ENCODE data around the gene BAAT. TPM values are rescaled to one million over a fixed set of nuclear protein-coding genes. Genes with fewer than 3 reads are reported as not detected.

Gene BAAT
- total RNA-seq, 1 donor from 2014 or later: not detected

DNA sequence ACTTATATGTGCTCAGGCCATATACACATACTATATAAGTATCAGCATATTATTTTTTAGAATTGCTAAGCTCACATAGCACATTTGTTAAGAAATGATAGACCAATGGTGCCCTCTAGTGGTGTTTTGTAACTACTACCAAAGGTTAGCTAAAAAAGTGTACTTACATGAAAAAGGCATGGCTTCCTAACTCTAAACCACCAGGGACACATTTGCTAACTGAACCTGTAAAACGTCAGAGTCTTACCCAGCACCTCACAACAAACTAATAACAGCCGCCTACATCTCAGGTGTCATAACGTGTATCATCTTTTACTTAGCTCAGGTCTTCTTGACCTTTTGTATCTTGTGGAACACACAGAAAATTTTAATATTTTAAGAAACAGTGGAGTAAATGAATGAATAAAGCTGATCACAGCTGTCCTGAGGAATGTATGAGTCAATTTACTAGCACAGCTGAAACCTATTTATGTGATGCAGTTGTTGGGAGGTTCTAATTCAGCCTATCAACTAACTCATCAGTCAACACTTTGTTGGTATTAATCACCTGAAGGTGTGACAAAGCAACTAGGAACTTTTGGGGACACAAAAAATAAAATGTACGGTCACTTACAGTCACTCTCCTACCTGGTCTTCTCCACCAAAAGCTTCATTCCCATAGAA, 72.9 kb downstream of the BAAT start:
- Mint-ChIP-seq H3K4me3 (no peak overlapping the region), H3K4me1 (no peaks in the 10 kb centered on the region), H3K36me3 (ENCODE audit: low read depth) (no peaks in the 10 kb centered on the region), H3K9me3 (no peaks in the 10 kb centered on the region), H3K27ac (no peak overlapping the region), H3K27me3 (peaks cover 6% of the 10 kb centered on the region)
- DNase-seq: no peak
- POLR2A ChIA-PET: no interaction called here
- CTCF ChIA-PET: interaction anchor here (0.9 to 2.4 kb wide), 8 partner anchors 9 to 710 kb away, joined by 3 to 30 read pairs (median 4); no protein-coding TSS in a partner anchor
- TF ChIP-seq, protein P1, sequence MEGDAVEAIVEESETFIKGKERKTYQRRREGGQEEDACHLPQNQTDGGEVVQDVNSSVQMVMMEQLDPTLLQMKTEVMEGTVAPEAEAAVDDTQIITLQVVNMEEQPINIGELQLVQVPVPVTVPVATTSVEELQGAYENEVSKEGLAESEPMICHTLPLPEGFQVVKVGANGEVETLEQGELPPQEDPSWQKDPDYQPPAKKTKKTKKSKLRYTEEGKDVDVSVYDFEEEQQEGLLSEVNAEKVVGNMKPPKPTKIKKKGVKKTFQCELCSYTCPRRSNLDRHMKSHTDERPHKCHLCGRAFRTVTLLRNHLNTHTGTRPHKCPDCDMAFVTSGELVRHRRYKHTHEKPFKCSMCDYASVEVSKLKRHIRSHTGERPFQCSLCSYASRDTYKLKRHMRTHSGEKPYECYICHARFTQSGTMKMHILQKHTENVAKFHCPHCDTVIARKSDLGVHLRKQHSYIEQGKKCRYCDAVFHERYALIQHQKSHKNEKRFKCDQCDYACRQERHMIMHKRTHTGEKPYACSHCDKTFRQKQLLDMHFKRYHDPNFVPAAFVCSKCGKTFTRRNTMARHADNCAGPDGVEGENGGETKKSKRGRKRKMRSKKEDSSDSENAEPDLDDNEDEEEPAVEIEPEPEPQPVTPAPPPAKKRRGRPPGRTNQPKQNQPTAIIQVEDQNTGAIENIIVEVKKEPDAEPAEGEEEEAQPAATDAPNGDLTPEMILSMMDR (IDR thresholded peaks at IDR 0.05): peak; percentile 56
- ATAC-seq (ENCODE audit: low read depth): peak; percentile 45
- intact Hi-C loops (cut with micrococcal nuclease): loop anchor here (1.0 to 10.0 kb wide), 5 partner anchors 190 to 1387 kb away; no protein-coding TSS in a partner anchor

DNA sequence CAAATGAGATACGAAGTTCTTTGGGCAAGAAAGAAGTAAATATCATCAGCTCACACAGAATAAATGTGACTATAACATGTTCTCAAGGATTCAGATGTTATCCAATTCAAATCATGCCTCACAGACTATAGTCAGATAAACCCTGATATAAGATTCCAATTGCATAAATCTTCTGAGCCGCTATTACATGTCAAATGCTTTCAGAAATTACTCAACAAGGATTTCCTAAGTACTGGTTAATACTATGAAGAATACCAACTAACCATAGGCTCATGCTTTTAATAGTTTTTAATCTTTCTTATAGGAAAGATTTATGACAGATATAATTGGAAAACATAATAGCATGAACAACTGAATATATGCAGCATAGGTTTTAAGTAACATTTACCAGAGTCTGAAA, 73.6 kb downstream of the BAAT start:
- H3K27ac Mint-ChIP-seq: no peak overlapping the region
- H3K27me3 Mint-ChIP-seq: no peaks in the 10 kb centered on the region
- TF ChIP-seq, protein P1 (IDR thresholded peaks at IDR 0.05): no peak
- H3K36me3 Mint-ChIP-seq (ENCODE audit: low read depth): no peaks in the 10 kb centered on the region
- no peaks in the 10 kb centered on the region for H3K4me1 Mint-ChIP-seq
- H3K9me3 Mint-ChIP-seq: no peaks in the 10 kb centered on the region
- ATAC-seq (ENCODE audit: low read depth) (no peak), DNase-seq (no peak)
- ChIA-PET CTCF (interaction anchor here (0.7 to 2.4 kb wide), 8 partner anchors 9 to 808 kb away, joined by 3 to 30 read pairs (median 4); no protein-coding TSS in a partner anchor), POLR2A (no interaction called here)
- intact Hi-C loops (cut with micrococcal nuclease): loop anchor here (1.0 to 10.0 kb wide), 5 partner anchors 189 to 1386 kb away; no protein-coding TSS in a partner anchor
- no peak overlapping the region for H3K4me3 Mint-ChIP-seq

Other genes with a start within 250 kb of the BAAT start
- 14.0 and 16.1 TPM in 2 replicates for gene MRPL50, start 13.6 kb upstream of the BAAT start, total RNA-seq
- 16.1 and 21.1 TPM in 2 replicates for gene ZNF189, start 13.8 kb upstream of the BAAT start, total RNA-seq
- not detected in 2 replicates for gene ALDOB, start 50.8 kb upstream of the BAAT start, total RNA-seq
- 46.6 and 51.6 TPM in 2 replicates for gene RNF20, start 148.8 kb upstream of the BAAT start, total RNA-seq
- not detected in 2 replicates for gene PPP3R2, start 210.0 kb upstream of the BAAT start, total RNA-seq

Measured in activated B cell treated with CpG ODN at 0.5 μM for 24 hours (primary cell).